HCEC 1CT (cell line): Measurements from ENCODE around the gene SERPIND1.
"Not testable (repeated sequence)": the region's sequence is repeated elsewhere in the genome, so short reads cannot be mapped to it uniquely, and the experiment has no call there.

ENCODE experiments used
- DNase-seq: peaks from one replicate; pipeline ENCODE4 v3.0.0-alpha.2; 2017

SERPIND1 gene

DNA sequence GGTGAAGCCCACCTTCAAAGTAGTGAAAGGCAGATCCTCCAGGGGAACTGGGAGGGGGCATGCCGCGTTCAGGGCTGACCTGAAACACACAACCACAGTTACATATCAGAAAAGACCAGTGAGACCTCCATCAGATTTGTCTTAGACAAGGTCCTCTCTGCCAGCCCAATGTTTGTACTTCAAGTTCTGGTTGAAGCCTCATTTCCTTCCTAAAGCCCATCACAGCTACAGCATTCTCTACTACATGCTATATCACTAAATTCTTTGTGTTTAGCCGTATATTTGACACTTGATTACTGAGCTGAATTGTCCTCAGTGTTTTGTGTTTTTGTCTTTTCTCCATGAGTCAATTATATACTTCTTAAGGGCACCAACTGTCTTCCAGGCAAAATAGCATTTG lies 44.6 kb downstream of the SERPIND1 start:
- DNase-seq, result no peak

DNA sequence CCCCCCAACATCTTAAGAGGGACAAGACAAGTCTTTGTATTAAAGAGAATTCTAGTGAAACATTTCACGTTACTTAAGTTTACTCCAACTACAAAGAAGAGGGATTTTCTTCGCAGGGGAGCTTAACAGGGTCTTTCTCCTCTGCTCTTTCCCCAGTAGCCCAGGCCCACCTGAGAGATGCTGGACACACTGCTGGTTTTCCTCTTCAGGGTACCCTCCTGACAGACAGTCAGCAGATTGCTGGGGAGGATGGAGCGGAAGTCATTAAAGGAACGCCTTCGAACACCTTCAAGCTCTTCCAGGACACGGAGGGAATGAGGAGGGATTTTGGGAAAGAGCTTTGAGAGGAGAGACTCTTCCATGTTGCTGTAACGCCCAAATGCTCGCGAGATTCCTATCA lies 45.6 kb downstream of the SERPIND1 start:
- no peak for DNase-seq

DNA sequence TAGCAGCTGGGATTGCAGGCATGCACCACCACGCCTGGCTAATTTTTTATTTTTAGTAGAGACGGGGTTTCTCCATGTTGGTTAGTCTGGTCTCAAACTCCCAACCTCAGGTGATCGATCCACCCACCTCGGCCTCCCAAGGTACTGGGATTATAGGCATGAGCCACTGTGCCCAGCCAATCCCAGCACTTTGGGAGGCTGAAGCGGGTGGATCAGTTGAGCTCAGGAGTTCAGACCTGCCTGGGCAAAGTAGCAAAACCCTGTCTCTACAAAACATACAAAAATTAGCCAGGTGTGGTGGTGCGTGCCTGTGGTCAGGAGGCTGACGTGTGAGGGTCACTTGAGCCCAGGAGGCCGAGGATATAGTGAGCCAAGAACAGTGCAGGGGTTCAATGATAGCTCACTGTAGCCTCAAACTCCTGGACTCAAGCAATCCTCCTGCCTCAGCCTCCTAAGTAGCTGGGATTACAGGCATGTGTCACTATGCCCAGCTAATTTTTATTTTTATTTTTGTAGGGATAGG lies 47.9 kb downstream of the SERPIND1 start:
- DNase-seq, result not testable (repeated sequence)

DNA sequence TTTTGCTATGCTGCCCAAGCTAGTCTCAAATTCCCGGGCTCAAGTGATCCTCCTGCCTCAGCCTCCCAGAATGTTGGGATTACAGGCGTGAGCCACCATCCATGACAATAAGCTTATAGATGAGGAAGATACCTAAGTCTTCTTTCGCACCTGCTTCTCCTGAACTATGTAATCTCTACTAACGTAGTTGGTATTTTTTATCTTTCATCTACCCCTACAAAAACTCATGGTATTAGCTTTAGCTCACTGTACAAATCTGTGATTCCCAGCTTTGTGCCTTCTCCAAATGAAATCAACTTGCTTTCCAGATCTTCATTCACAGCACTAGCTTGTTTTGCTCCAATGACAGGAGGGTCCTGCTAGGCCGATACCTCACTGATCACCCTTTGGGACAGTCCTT lies 48.3 kb downstream of the SERPIND1 start:
- no peak for DNase-seq

DNA sequence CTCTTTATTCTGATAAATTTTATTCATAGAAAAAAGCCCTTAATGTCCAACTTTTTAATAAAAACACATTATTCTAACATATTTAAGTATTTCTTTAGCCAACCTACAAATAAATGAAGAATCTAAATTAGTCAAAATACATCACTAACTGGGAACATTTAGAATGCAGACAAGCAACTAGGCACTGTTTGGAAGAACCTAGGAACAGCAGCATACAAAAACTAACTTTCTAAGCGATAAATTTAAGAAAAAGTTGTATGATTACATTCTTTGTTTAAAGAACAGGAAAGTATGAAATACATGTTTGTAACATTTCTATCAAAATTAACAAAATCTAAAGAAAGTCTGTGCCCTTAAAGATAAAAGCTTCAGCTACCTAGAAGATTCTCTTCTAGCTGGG lies 49.4 kb downstream of the SERPIND1 start:
- DNase-seq, result no peak

DNA sequence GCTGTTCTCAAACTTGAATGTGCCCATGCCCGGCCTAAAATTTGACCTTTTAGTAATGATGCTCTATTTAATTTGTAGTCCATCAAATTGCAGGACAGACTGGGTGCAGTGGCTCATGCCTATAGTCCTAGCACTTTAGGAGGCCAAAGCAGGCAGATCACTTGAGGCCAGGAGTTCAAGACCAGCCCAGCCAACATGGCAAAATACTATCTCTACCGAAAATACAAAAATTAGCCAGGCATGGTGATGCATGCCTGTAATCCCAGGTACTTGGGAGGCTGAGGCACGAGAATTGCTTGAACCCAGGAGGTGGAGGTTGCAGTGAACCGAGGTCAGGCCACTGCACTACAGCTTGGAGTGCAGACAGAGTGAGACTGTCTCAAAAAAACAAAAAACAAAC lies 51.3 kb downstream of the SERPIND1 start:
- DNase-seq, result not testable (repeated sequence)

DNA sequence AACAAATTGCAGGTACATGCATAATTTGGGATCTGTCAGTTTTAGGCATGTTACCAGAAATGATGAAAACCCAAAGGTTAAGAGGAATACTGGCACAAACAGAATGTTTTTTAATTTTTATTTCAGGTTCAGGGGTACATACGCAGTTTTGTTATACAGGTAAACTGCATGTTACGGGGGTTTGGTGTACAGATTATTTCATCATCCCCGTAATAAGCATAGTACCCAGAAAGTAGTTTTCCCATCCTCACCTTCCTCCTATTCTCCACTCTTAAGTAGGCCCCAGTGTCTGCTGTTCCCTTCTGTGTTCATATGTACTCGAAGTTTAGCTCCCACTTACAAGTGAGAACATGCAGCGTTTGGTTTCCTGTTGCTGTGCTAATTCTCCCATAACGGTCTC lies 51.7 kb downstream of the SERPIND1 start:
- DNase-seq, result no peak

DNA sequence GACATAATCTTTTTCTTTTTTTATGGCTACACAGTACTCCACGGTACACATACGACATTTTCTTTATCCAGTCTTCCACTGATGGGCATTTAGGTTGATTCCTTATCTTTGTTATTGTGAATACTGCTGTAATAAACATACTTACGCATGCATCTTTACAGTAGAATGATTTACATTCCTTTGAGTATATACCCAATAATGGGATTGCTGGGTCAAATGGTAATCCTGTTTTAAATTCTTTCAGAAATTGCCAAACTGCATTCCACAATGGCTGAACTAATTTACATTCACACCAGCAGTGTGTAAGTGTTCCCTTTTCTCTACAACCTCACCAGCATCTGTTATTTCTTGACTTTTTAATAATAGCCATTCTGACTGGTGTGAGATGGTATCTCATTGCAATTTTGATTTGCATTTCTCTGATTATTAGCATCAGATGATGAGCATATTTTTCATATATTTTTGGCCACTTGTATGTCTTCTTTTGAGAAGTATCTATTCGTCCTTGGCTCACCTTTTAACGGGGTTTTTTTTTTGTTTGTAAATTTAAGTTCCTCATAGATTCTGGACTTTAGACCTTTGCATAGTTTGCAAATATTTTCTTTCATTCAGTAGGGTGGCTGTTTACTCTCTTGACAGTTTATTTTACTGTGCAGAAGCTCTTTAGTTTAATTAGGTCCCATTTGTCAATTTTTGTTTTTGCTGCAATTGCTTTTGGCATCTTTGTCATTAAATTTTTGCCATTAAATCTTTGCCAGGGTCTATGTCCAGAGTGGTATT lies 52.6 kb downstream of the SERPIND1 start:
- DNase-seq, result not testable (repeated sequence)

DNA sequence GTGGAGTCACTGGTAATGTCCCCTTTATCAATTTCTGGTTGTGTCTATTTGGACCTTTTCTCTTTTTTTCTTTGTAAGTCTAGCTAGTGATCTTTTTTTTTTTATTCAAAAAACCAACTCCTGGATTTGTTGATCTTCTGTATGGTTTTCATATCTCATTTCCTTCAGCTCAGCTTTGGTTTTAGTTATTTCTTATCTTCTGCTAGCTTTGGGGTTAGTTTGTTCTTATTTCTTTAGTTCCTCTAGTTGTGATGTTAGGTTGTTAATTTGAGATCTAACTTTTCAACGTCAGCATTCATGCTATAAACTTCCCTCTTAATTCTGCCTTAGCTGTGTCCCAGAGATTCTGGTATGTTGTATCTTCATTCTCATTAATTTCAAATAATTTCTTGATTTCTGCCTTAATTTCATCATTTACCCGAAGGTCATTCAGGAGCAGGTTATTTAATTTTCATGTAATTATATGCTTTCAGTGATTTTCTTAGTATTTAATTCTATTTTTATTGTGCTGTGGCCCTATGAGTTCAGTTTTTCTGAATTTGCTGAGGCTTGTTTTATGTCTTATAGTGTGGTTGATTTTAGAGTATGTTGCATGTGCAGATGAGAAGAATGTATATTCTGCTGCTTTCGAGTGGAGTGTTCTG lies 55.7 kb downstream of the SERPIND1 start:
- DNase-seq, result no peak

DNA sequence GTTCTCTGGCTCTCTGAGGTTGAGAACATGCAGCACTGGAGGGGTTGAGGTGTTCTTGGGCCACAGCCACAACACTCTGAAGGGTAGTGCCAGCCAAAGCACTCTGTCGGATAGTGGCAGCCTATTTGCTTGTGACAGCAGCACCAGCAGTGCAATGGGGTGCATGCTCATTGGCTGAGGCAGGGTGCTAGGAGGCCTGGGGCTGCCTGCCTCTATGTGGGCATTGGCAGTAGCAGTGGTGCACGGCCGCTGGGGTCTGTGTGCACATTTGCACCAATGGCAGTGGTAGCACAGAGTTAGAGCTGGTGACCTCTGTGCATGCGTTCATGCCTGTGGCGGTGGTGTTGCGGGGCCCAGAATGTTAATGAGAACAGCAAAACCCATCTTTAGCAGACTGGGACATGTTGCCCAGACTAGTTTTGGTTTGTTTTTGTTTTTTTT lies 59.3 kb downstream of the SERPIND1 start:
- no peak for DNase-seq

DNA sequence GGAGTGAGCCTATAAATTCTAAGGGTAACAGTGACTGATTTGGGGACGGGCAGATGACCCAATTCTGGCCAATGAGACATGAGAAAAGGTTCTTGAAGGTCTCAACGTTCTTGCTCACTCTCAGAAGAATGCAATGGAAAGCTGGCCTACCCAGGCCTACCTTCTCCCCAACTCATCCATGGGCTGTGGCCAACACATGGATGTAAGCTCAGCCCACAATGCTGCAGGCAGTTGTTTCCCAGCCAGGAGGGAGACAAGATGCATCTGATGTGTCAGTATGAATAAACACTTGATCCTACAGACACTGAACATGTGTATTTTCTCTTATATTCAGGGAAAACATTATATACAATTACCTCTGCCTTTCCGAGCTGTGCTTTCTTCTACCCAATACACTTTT lies 60.3 kb downstream of the SERPIND1 start:
- no peak for DNase-seq

DNA sequence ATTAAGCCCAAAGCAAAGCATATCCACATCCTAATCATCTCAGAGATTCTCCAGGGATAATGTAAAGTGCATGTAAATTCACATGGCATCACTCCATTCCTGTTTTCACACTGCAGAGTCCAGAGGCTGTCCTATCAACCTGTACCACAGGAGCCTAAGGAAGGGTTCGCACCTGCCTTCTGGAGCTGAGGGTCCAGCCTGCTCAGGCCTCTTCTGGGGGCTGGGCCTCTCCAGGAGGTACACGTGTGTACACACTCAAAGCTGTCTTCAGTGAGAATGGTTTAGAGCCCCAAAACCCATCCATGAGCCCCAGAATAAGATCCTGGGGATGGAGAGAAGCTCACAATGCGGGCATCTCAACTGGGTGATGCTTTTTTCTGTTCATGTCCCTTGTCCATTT lies 60.8 kb downstream of the SERPIND1 start:
- no peak for DNase-seq
